ENCODE measurements around the gene BCAS3. TPM values are rescaled to one million over a fixed set of nuclear protein-coding genes. Genes with fewer than 3 reads are reported as not detected.
A peak's percentile ranks its signal among the peaks of the same experiment; 100 is the strongest.

Gene BCAS3
- total RNA-seq, 1 donor from 2014 or later: 15.2 TPM

GRCh38 chr17:61400066-61400716 is 722.5 kb downstream of the BCAS3 start:
- no peak for TF ChIP-seq CTCF (conservative IDR thresholded peaks at IDR 0.05; ENCODE audit: low read depth, low read length)
- H3K4me3 ChIP-seq (ENCODE audit: low read depth, low read length): peak overlapping the region; percentile 75
- no peak for DNase-seq (ENCODE audit: low read depth)

GRCh38 chr17:61400717-61401388 is 723.2 kb downstream of the BCAS3 start:
- no peak for TF ChIP-seq CTCF (conservative IDR thresholded peaks at IDR 0.05; ENCODE audit: low read depth, low read length)
- DNase-seq (ENCODE audit: low read depth): no peak
- H3K4me3 ChIP-seq (ENCODE audit: low read depth, low read length): peak overlapping the region; percentile 75

GRCh38 chr17:61401389-61402072 is 723.9 kb downstream of the BCAS3 start:
- H3K4me3 ChIP-seq (ENCODE audit: low read depth, low read length): peak overlapping the region; percentile 75
- DNase-seq (ENCODE audit: low read depth): no peak
- TF ChIP-seq CTCF (conservative IDR thresholded peaks at IDR 0.05; ENCODE audit: low read depth, low read length): no peak

GRCh38 chr17:61402073-61402541 is 724.5 kb downstream of the BCAS3 start:
- TF ChIP-seq CTCF (conservative IDR thresholded peaks at IDR 0.05; ENCODE audit: low read depth, low read length): no peak
- peak overlapping the region; percentile 75 for H3K4me3 ChIP-seq (ENCODE audit: low read depth, low read length)

GRCh38 chr17:61402978-61403800 is 725.5 kb downstream of the BCAS3 start:
- TF ChIP-seq CTCF (conservative IDR thresholded peaks at IDR 0.05; ENCODE audit: low read depth, low read length): no peak
- H3K4me3 ChIP-seq (ENCODE audit: low read depth, low read length): peak overlapping the region; percentile 12
- DNase-seq (ENCODE audit: low read depth): no peak

More at GRCh38 chr17:61402073-61402541, 724.5 kb downstream of the BCAS3 start:
- DNase-seq (ENCODE audit: low read depth): no peak

GRCh38 chr17:61403801-61404662 is 726.4 kb downstream of the BCAS3 start:
- DNase-seq (ENCODE audit: low read depth): no peak
- H3K4me3 ChIP-seq (ENCODE audit: low read depth, low read length): peak overlapping the region; percentile 12
- TF ChIP-seq CTCF (conservative IDR thresholded peaks at IDR 0.05; ENCODE audit: low read depth, low read length): no peak
